ENCODE data around the gene OSBPL8.

DNA sequence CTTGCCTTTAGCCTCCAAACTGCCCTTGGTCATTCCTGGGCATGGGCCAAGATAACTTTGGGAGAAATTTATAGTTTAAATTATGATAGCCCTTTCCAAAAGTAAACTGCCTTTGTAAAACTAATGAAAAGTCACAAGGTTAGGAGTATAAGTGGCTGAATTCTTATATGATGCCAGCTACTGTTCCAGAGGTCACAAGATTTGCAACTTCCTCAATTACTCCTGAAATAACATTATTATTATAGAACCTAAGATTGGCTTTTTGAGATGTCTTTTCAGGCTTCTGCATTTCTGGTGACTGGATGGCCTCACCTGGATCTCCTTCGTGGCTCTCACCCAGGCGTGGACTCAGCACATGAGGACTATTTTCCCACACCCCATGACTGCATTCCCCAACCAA lies 55.0 kb downstream of the OSBPL8 start:
- TF ChIP-seq, protein P1, sequence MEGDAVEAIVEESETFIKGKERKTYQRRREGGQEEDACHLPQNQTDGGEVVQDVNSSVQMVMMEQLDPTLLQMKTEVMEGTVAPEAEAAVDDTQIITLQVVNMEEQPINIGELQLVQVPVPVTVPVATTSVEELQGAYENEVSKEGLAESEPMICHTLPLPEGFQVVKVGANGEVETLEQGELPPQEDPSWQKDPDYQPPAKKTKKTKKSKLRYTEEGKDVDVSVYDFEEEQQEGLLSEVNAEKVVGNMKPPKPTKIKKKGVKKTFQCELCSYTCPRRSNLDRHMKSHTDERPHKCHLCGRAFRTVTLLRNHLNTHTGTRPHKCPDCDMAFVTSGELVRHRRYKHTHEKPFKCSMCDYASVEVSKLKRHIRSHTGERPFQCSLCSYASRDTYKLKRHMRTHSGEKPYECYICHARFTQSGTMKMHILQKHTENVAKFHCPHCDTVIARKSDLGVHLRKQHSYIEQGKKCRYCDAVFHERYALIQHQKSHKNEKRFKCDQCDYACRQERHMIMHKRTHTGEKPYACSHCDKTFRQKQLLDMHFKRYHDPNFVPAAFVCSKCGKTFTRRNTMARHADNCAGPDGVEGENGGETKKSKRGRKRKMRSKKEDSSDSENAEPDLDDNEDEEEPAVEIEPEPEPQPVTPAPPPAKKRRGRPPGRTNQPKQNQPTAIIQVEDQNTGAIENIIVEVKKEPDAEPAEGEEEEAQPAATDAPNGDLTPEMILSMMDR (IDR thresholded peaks at IDR 0.05): no peak
- TF ChIP-seq POLR2AphosphoS5 (IDR thresholded peaks at IDR 0.05) (no peak), POLR2A (IDR thresholded peaks at IDR 0.05) (no peak)

All from breast epithelium (tissue), 3 donors.